Measurements from ENCODE around the gene SPINK1. TPM values are rescaled to one million over a fixed set of nuclear protein-coding genes. Genes with fewer than 3 reads are reported as not detected.
"Not testable (repeated sequence)": the region's sequence is repeated elsewhere in the genome, so short reads cannot be mapped to it uniquely, and the experiment has no call there.

Gene SPINK1, protein sequence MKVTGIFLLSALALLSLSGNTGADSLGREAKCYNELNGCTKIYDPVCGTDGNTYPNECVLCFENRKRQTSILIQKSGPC
- not detected in 2 replicates for total RNA-seq

DNA sequence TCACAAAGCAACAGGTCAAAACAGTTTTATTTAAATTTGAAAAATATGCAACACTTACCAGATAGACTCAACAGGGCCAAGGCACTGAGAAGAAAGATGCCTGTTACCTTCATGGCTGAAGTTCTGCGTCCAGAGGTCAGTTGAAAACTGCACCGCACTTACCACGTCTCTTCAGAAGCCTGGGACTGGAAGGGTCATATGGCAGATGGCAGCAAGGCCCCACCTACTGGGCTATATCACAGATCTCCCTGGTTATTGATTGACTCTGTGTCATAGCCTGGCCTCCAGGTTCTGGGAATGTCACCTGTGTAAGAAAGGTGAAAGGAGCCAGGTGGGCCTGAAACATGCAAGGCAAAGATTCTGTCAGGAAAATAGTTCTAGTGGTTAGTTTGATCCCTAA, at the start of gene SPINK1:
TSS of gene SPINK1 (minus strand) at position 207 of the 400 bp plus-strand sequence. CDS start at position 113, 94 bp downstream.
- H3K9me3 Mint-ChIP-seq = no peaks in the 10 kb centered on the region
- no peak within 1 kb of the TSS for H3K27ac Mint-ChIP-seq
- DNase-seq (ENCODE audit: low spot score) = no peak
- H3K27me3 Mint-ChIP-seq (ENCODE audit: low read depth) = peaks cover 25% of the 10 kb centered on the region
- H3K36me3 Mint-ChIP-seq (ENCODE audit: low read depth) = no peaks in the 10 kb centered on the region
- intact Hi-C loops (cut with micrococcal nuclease) = no loop called here
- H3K4me1 Mint-ChIP-seq (ENCODE audit: low read depth) = no peaks in the 10 kb centered on the region
- H3K4me3 Mint-ChIP-seq (ENCODE audit: low read depth) = no peak within 1 kb of the TSS

DNA sequence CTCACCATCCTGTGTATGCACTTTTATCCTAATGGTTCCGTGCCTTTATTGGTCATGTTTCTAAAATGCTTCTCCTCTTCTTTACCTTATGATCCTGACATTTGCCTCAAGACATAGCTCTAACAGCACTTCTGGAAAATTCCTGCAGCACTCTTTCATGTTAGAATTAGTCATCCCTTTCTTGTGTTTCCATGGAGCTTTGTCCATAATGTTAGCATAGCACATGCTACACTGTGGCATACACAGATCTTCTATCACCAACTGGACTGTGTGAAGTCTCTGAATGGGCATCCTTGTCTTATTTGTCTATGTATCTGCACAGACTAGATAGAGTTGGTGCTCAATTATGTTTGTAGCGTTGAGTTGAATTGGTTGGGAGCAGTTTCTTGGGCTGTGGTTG, 49.0 kb upstream of the SPINK1 start:
- Mint-ChIP-seq H3K27ac (no peak overlapping the region), H3K9me3 (no peaks in the 10 kb centered on the region), H3K27me3 (ENCODE audit: low read depth) (no peaks in the 10 kb centered on the region), H3K4me3 (ENCODE audit: low read depth) (no peak overlapping the region), H3K36me3 (ENCODE audit: low read depth) (no peaks in the 10 kb centered on the region), H3K4me1 (ENCODE audit: low read depth) (no peaks in the 10 kb centered on the region)
- intact Hi-C loops (cut with micrococcal nuclease) = no loop called here
- DNase-seq (ENCODE audit: low spot score) = no peak

DNA sequence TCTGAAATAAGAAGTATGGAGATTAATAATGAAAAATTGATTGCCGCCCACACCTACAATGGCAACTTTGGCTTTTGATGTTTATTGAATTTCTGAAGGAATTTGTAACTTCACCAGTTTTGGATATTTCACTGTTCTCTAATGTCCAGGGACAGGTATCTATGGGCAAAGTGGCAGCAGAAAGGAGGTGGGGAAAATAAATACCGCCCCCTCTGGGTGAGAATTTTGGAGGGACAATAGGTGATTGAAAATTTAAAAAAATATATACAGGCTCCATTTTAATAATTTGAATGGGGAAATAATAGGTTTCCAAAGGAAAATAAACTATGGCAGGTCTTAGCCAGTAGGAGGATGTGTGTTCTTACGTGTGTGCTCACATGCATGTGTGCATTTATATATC, 48.3 kb upstream of the SPINK1 start:
- Mint-ChIP-seq H3K4me1 (ENCODE audit: low read depth) (no peaks in the 10 kb centered on the region), H3K9me3 (no peaks in the 10 kb centered on the region), H3K27me3 (ENCODE audit: low read depth) (no peaks in the 10 kb centered on the region), H3K4me3 (ENCODE audit: low read depth) (no peak overlapping the region), H3K27ac (no peak overlapping the region), H3K36me3 (ENCODE audit: low read depth) (no peaks in the 10 kb centered on the region)
- intact Hi-C loops (cut with micrococcal nuclease) = no loop called here
- no peak for DNase-seq (ENCODE audit: low spot score)

DNA sequence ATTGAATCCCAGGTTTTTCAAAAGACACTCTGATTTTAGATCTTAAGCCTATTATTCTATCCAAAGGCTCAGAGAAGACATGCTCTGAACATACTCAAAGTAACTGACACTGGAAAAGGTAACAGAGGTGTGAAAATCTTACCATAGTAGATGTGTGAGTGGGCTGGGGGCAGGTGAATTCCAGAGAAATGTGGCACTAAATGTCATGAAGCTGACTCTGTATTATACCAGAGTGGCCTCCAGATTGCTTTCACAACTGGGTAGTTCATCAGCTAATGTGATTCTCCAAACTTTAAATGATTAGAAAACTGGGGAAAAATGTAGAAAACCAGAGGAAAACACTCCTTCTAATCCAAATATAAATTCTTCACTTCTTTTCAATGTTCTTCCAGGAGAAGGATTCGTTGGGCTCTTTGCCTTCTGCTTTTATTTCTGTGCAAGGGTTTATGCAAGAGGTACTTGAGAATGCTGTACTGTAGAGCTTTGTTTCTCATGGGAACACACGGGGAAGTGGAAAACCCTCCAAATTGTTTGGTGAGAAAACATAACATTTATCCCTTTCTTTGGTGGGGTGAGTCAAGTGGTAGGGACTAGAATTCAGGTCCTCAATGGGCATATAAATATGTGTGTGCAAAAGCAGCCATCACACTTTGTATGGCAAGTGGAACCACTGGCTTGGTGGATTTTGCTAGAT, 46.7 kb upstream of the SPINK1 start, which contains the start of gene SCGB3A2:
TSS of gene SCGB3A2 (plus strand) at position 646 of the 694 bp plus-strand sequence. CDS start 93 bp downstream, outside the sequence.
- H3K27ac Mint-ChIP-seq = no peak within 1 kb of the TSS
- H3K4me3 Mint-ChIP-seq (ENCODE audit: low read depth) = no peak within 1 kb of the TSS
- intact Hi-C loops (cut with micrococcal nuclease) = no loop called here
- DNase-seq (ENCODE audit: low spot score) = no peak
- H3K36me3 Mint-ChIP-seq (ENCODE audit: low read depth) = no peaks in the 10 kb centered on the region
- no peaks in the 10 kb centered on the region for H3K27me3 Mint-ChIP-seq (ENCODE audit: low read depth)
- H3K4me1 Mint-ChIP-seq (ENCODE audit: low read depth) = no peaks in the 10 kb centered on the region
- no peaks in the 10 kb centered on the region for H3K9me3 Mint-ChIP-seq

DNA sequence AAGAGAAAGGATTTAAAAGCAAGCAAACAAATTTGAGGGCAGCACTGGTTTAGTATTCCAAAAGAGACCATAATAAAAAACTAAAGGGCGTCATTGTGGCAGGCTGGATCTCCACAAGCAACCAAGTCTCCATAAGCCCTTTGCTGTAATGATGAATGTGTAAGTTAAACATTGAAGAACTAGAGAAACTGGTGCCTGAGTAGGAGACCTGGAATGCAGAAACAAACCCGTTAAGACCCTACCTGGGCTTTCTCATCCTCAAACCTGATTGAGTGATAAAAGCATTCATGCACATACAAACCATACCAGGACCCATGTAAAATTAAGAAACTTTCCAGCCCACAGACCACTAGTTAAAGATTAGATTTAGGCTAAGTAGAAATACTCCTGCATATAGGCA, 45.2 kb upstream of the SPINK1 start:
- Mint-ChIP-seq H3K27ac (no peak overlapping the region), H3K27me3 (ENCODE audit: low read depth) (no peaks in the 10 kb centered on the region), H3K4me1 (ENCODE audit: low read depth) (no peaks in the 10 kb centered on the region), H3K36me3 (ENCODE audit: low read depth) (no peaks in the 10 kb centered on the region), H3K9me3 (no peaks in the 10 kb centered on the region), H3K4me3 (ENCODE audit: low read depth) (no peak overlapping the region)
- intact Hi-C loops (cut with micrococcal nuclease) = no loop called here
- DNase-seq (ENCODE audit: low spot score) = no peak

DNA sequence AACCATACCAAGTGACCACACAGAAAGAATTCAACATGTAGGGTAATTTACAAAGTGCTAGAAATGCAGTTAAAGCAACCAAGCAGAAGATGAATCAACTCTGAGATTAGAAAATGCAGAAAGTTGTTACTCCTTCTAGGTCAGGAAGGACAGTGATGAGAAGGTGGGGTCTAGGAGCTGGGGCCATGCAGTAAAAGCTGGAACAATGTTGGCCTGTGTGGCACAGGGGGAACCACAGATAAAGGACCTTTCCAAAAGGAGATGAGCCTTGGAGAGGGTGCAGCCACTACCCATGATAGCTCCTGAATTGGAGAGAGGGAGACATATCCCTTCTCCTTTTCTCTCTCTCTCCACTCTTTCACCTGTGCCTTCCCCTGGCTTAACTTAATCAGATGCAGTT, 44.7 kb upstream of the SPINK1 start:
- no peak for DNase-seq (ENCODE audit: low spot score)
- no peak overlapping the region for H3K27ac Mint-ChIP-seq
- H3K4me1 Mint-ChIP-seq (ENCODE audit: low read depth) = no peaks in the 10 kb centered on the region
- H3K4me3 Mint-ChIP-seq (ENCODE audit: low read depth) = no peak overlapping the region
- H3K36me3 Mint-ChIP-seq (ENCODE audit: low read depth) = no peaks in the 10 kb centered on the region
- intact Hi-C loops (cut with micrococcal nuclease) = no loop called here
- no peaks in the 10 kb centered on the region for H3K9me3 Mint-ChIP-seq
- H3K27me3 Mint-ChIP-seq (ENCODE audit: low read depth) = no peaks in the 10 kb centered on the region

DNA sequence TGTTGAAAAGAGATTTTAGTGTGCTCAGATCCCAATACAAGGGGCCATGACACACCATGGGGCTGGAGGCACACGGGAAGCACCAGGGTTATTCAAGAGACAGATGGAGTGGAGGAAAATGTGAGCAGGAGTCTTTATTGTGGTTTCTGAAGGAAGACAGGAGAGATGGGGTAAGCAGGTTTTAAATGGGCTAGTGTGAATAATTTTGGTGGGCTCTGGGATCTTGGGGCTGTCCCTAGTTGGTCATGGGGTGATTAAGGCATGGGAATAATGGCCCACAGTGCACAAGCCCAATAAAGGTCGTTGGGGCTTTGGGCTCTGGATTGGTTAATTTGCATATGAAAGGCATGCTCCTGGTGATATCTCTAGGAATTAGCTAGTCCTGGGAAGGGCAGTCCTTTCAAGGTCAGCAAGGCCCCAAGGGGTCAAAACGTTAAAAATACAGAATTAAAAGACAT, 43.5 kb upstream of the SPINK1 start:
- no peak overlapping the region for H3K27ac Mint-ChIP-seq
- no peaks in the 10 kb centered on the region for H3K36me3 Mint-ChIP-seq (ENCODE audit: low read depth)
- no peak for DNase-seq (ENCODE audit: low spot score)
- intact Hi-C loops (cut with micrococcal nuclease) = no loop called here
- H3K4me1 Mint-ChIP-seq (ENCODE audit: low read depth) = no peaks in the 10 kb centered on the region
- no peaks in the 10 kb centered on the region for H3K27me3 Mint-ChIP-seq (ENCODE audit: low read depth)
- no peak overlapping the region for H3K4me3 Mint-ChIP-seq (ENCODE audit: low read depth)
- no peaks in the 10 kb centered on the region for H3K9me3 Mint-ChIP-seq

DNA sequence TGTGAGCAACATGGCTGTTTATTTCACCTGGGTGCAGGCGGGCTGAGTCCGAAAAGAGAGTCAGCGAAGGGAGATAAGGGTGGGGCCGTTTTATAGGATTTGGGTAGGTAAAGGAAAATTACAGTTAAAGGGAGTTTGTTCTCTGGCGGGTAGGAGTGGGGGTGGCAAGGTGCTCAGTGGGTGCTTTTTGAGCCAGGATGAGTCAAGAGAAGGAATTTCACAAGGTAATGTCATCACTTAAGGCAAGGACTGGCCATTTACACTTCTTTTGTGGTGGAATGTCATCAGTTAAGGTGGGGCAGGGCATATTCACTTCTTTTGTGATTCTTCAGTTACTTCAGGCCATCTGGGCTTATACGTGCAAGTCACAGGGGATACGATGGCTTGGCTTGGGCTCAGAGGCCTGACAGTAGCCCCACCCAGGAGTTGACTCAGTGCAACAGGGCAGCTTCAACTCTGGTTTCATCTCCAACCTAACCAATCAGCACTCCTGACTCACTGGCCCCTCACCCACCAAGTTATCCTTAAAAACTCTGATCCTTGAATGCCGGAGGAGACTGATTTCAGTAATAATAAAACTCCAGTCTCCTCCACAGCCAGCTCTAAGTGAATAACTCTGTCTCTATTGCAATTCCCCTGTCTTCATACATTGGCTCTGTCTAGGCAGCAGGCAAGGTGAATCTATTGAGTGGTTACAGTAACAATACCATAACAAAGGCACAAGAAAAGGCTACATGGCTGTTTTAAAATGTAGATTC, 42.8 kb upstream of the SPINK1 start:
- DNase-seq (ENCODE audit: low spot score); H3K4me3 Mint-ChIP-seq (ENCODE audit: low read depth); H3K4me1 Mint-ChIP-seq (ENCODE audit: low read depth); intact Hi-C loops (cut with micrococcal nuclease); H3K27ac Mint-ChIP-seq; H3K27me3 Mint-ChIP-seq (ENCODE audit: low read depth); H3K9me3 Mint-ChIP-seq; H3K36me3 Mint-ChIP-seq (ENCODE audit: low read depth): not testable (repeated sequence)

DNA sequence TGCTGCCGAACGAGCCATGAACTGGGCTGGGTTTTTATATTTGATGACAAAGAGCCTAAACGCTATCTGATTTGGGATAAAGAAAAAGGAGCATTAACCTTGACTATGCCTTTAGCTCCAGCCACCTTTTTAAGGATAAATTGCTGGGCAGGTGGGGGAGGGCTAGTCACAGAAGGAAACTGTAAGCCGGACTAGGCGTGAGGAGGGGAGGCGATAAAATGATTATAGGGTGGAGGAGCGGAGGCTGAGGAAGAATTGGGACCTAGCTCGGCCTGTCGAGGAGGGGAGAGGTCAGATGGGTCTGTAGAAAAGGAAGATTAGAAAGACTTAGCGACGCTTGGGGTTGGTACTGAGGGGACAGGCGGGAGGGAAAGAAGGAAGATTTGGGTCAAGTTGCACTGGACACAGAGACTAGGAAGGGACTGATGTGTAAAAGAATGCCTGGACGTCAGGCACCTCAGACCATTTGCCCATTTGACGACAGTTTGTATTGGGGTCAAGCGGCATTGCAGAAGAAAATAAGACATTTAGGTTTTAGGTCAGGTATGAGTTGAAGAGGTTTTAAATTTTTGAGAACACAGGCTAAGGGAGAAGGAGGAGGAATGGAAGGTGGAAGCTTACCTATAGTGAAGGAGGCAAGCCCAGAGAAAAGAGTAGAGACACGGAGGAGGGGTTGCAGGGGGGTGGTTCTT, 41.4 kb upstream of the SPINK1 start:
- H3K9me3 Mint-ChIP-seq; H3K27me3 Mint-ChIP-seq (ENCODE audit: low read depth); DNase-seq (ENCODE audit: low spot score); H3K4me3 Mint-ChIP-seq (ENCODE audit: low read depth); H3K27ac Mint-ChIP-seq; H3K4me1 Mint-ChIP-seq (ENCODE audit: low read depth); intact Hi-C loops (cut with micrococcal nuclease); H3K36me3 Mint-ChIP-seq (ENCODE audit: low read depth): not testable (repeated sequence)

DNA sequence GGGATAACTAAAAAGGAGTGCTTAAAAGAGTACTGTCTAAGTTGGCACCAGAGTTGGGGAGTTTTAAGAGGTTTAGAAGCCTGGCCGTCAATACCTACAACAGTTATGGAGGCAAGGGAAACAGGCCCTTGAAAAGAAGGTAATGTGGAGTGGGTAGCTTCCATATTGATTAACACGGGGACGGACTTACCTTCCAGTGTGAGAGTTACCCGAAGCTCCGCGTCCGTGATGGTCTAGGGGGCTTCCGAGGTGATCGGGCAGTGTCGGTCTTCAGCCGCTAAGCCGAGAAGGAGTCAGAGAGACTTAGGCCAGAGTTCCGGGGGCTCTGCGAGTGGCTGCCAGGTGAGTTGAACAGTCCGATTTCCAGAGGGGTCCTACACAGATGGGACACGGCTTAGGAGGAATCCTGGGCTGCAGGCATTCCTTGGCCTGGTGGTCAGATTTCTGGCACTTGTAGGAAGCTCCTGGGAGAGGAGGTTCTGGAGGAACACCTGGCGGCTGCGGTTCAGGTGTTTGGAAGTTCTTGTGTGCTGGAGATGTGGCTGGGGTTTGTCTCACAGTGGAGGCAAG, 40.6 kb upstream of the SPINK1 start:
- H3K27me3 Mint-ChIP-seq (ENCODE audit: low read depth); DNase-seq (ENCODE audit: low spot score); H3K4me3 Mint-ChIP-seq (ENCODE audit: low read depth); H3K36me3 Mint-ChIP-seq (ENCODE audit: low read depth); H3K27ac Mint-ChIP-seq; H3K9me3 Mint-ChIP-seq; H3K4me1 Mint-ChIP-seq (ENCODE audit: low read depth); intact Hi-C loops (cut with micrococcal nuclease): not testable (repeated sequence)

DNA sequence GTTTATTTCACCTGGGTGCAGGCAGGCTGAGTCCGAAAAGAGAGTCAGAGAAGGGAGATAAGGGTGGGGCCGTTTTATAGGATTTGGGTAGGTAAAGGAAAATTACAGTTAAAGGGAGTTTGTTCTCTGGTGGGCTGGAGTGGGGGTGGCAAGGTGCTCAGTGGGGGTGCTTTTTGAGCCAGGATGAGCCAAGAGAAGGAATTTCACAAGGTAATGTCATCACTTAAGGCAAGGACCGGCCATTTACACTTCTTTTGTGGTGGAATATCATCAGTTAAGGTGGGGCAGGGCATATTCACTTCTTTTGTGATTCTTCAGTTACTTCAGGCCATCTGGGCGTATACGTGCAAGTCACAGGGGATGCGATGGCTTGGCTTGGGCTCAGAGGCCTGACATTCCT, 38.4 kb upstream of the SPINK1 start:
- H3K4me3 Mint-ChIP-seq (ENCODE audit: low read depth); DNase-seq (ENCODE audit: low spot score); H3K27ac Mint-ChIP-seq; H3K9me3 Mint-ChIP-seq; H3K36me3 Mint-ChIP-seq (ENCODE audit: low read depth); H3K27me3 Mint-ChIP-seq (ENCODE audit: low read depth); intact Hi-C loops (cut with micrococcal nuclease); H3K4me1 Mint-ChIP-seq (ENCODE audit: low read depth): not testable (repeated sequence)

DNA sequence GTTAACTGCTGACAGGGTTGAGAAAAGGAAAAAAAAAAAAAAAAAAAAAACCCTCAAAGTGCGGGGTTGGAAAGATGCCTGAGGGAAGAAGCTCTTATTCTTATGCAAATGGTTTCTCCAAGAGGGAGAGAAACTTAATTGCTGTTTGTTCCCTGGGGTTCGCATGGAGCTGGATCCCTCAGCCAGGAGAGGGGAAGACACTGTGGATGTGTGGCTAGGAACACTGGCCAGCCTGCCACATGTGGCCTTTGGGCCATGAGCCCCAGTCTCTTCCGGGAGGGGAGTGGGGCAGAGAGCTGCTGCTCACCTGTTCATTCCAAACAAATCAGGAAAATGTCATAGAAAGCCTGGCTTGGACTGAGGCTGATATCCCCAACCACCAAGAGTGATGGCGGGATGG, 37.6 kb upstream of the SPINK1 start:
- intact Hi-C loops (cut with micrococcal nuclease) = no loop called here
- H3K27me3 Mint-ChIP-seq (ENCODE audit: low read depth) = no peaks in the 10 kb centered on the region
- no peak overlapping the region for H3K27ac Mint-ChIP-seq

More for the DNA sequence above, 37.6 kb upstream of the SPINK1 start:
- Mint-ChIP-seq H3K36me3 (ENCODE audit: low read depth) (no peaks in the 10 kb centered on the region), H3K4me3 (ENCODE audit: low read depth) (no peak overlapping the region), H3K9me3 (no peaks in the 10 kb centered on the region), H3K4me1 (ENCODE audit: low read depth) (no peaks in the 10 kb centered on the region)
- no peak for DNase-seq (ENCODE audit: low spot score)

All from activated T-helper 2 cell treated with anti-CD3 and anti-CD28 coated beads, Interferon-gamma antibody, Interleukin-2, Interleukin-4, amounts not matched to agents 10 μg/mL and 5 μg/mL and 100 μg/mL, durations not matched to agents 14 hours and 24 hours and 36 hours (primary cell).